ENCODE measurements around the gene ZBED4. TPM values are rescaled to one million over a fixed set of nuclear protein-coding genes. Genes with fewer than 3 reads are reported as not detected.

Gene ZBED4
- total RNA-seq, 1 donor from 2014 or later = 17.3 TPM

DNA sequence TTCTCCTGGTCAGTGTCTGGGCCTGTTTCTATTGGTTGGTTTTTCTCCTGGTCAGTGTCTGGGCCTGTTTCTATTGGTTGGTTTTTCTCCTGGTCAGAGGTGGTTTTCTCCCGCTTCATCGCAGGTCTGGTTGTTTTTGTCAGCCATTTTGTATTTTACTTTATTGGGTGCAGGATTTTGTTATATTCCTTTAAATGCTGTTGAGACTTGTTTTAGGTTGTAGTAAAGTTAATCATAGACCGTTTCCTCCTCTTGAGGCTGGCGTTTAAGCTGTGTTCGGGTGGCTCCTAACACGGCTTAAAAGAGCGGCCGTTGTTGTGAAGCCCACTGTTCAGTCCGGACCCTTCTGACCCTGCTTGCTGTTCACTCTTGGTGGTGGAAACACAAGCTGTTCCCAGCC, 26.2 kb downstream of the ZBED4 start:
- no peaks in the 10 kb centered on the region for H3K9me3 Mint-ChIP-seq
- no peak overlapping the region for H3K27ac Mint-ChIP-seq
- ATAC-seq (ENCODE audit: low read depth) = no peak
- intact Hi-C loops (cut with micrococcal nuclease) = no loop called here
- TF ChIP-seq, protein P1, sequence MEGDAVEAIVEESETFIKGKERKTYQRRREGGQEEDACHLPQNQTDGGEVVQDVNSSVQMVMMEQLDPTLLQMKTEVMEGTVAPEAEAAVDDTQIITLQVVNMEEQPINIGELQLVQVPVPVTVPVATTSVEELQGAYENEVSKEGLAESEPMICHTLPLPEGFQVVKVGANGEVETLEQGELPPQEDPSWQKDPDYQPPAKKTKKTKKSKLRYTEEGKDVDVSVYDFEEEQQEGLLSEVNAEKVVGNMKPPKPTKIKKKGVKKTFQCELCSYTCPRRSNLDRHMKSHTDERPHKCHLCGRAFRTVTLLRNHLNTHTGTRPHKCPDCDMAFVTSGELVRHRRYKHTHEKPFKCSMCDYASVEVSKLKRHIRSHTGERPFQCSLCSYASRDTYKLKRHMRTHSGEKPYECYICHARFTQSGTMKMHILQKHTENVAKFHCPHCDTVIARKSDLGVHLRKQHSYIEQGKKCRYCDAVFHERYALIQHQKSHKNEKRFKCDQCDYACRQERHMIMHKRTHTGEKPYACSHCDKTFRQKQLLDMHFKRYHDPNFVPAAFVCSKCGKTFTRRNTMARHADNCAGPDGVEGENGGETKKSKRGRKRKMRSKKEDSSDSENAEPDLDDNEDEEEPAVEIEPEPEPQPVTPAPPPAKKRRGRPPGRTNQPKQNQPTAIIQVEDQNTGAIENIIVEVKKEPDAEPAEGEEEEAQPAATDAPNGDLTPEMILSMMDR (IDR thresholded peaks at IDR 0.05) = no peak
- H3K36me3 Mint-ChIP-seq (ENCODE audit: low read depth) = peaks cover 32% of the 10 kb centered on the region
- POLR2A ChIA-PET = no interaction called here
- peaks cover 16% of the 10 kb centered on the region for H3K4me1 Mint-ChIP-seq
- H3K4me3 Mint-ChIP-seq = no peak overlapping the region
- no peaks in the 10 kb centered on the region for H3K27me3 Mint-ChIP-seq
- no peak for DNase-seq
- CTCF ChIA-PET = no interaction called here

DNA sequence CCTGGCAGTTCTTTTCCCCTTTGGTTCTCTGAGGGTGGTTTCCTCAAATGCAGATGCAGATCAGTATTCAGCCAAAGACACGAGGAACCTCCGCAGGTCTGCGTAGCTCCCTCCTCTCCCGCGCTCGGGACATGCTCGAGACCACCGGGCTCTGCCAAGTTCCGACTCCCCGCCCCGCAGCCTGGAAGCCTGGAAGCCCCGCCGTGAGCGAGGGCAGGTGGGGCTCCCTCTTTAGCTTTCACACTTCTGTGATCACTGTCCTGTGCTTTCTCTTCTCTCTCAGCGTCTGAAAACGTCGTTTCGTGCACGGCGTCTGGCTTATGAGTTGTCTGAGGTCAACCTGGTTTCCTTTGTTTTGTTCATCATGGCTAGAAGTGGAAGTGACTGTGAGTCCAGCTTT, 26.6 kb downstream of the ZBED4 start:
- H3K27ac Mint-ChIP-seq = no peak overlapping the region
- ATAC-seq (ENCODE audit: low read depth) = no peak
- POLR2A ChIA-PET = no interaction called here
- no peaks in the 10 kb centered on the region for H3K27me3 Mint-ChIP-seq
- no peaks in the 10 kb centered on the region for H3K9me3 Mint-ChIP-seq
- peaks cover 16% of the 10 kb centered on the region for H3K4me1 Mint-ChIP-seq
- intact Hi-C loops (cut with micrococcal nuclease) = no loop called here
- H3K4me3 Mint-ChIP-seq = no peak overlapping the region
- DNase-seq = no peak
- peaks cover 33% of the 10 kb centered on the region for H3K36me3 Mint-ChIP-seq (ENCODE audit: low read depth)
- CTCF ChIA-PET = no interaction called here
- TF ChIP-seq, protein P1 (IDR thresholded peaks at IDR 0.05) = no peak

DNA sequence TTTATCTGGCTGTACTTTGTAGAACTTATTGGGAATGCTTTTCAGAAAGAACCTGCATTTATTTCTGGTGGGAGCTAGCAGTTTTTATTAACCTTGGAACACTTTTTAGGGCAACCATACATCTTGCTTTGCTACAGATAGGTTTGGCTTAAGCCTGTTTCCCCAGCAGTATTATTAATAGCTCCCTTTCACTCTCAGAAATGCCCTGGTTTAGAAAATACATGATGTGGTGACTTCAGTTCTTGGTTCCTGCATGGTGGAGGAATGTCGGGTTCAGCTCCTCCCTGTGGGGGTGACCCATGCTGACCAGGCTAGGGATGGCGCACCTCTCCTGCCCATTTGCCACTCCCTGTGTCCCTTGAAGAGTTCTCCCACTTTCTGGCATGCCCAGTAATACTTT, 28.2 kb downstream of the ZBED4 start:
- H3K27ac Mint-ChIP-seq = no peak overlapping the region
- H3K27me3 Mint-ChIP-seq = no peaks in the 10 kb centered on the region
- no peak for DNase-seq
- TF ChIP-seq, protein P1 (IDR thresholded peaks at IDR 0.05) = no peak
- peaks cover 45% of the 10 kb centered on the region for H3K36me3 Mint-ChIP-seq (ENCODE audit: low read depth)
- H3K9me3 Mint-ChIP-seq = no peaks in the 10 kb centered on the region
- intact Hi-C loops (cut with micrococcal nuclease) = no loop called here
- ATAC-seq (ENCODE audit: low read depth) = no peak
- H3K4me1 Mint-ChIP-seq = peaks cover 16% of the 10 kb centered on the region
- CTCF ChIA-PET = no interaction called here
- no peak overlapping the region for H3K4me3 Mint-ChIP-seq
- POLR2A ChIA-PET = interaction anchor here (0.6 kb wide), 1 partner anchor 145 kb away, joined by 3 read pairs; no protein-coding TSS in a partner anchor

DNA sequence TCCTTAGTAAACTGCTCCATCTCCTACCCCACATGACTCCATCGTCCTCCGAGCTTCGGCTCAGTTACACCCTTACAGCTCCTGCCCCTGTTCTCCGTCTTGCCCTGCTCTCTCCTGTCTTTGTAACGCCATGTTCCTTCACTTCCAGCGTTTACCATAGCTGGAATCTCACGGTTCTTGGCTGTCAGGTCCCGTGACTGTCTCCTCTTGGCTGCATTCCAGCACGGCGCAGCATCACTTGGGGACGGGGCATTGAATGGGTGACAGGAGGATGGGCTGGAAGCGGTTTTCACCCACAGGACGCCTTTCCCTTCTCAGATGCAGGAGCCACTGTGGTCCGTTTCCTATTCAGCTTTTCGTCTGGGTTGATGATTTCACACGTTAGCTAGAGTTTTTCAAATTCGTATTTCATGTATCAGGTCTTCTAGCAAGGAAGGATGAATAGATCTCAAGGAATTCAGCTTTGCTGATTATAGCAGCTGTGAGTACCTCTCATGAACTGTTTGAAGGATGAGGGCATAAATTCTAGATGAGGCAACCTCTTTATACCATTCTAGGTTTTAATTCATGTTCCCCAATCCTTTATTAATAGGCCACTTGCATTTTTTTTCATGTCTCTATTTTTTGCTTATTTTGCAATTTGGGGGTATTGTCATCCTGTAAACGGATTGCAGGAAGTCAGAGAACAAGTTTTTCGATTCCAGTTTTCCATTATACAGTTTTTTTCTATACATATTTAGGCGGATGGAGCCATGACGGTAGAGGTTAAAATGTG, 29.1 kb downstream of the ZBED4 start:
- ChIA-PET CTCF (no interaction called here), POLR2A (no interaction called here)
- H3K36me3 Mint-ChIP-seq (ENCODE audit: low read depth) = peaks cover 50% of the 10 kb centered on the region
- DNase-seq (no peak), ATAC-seq (ENCODE audit: low read depth) (no peak)
- H3K9me3 Mint-ChIP-seq = no peaks in the 10 kb centered on the region
- intact Hi-C loops (cut with micrococcal nuclease) = no loop called here
- TF ChIP-seq, protein P1 (IDR thresholded peaks at IDR 0.05) = no peak
- H3K4me3 Mint-ChIP-seq = no peak overlapping the region
- no peak overlapping the region for H3K27ac Mint-ChIP-seq
- peaks cover 15% of the 10 kb centered on the region for H3K4me1 Mint-ChIP-seq
- no peaks in the 10 kb centered on the region for H3K27me3 Mint-ChIP-seq

DNA sequence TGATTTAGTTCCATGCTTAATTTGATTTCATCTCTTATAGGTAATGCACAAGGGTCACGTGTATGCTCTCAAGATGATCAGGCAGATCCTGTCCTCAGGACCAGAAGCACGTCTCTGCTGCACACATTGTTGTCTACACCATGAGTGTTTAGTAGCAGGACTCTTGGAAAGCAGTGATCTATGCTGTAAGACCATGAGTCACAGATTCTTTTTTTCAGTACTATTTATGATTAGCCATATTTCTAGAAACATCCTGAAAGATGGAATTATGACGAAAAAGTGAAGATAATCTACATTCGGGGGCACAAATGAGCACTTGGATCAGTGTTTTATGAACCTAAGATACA, 29.6 kb downstream of the ZBED4 start:
- Mint-ChIP-seq H3K27me3 (no peaks in the 10 kb centered on the region), H3K4me1 (peaks cover 15% of the 10 kb centered on the region), H3K9me3 (no peaks in the 10 kb centered on the region), H3K36me3 (ENCODE audit: low read depth) (peaks cover 53% of the 10 kb centered on the region), H3K4me3 (no peak overlapping the region), H3K27ac (no peak overlapping the region)
- ChIA-PET CTCF (interaction anchor here (0.6 kb wide), 1 partner anchor 616 kb away, joined by 3 read pairs; no protein-coding TSS in a partner anchor), POLR2A (no interaction called here)
- intact Hi-C loops (cut with micrococcal nuclease) = no loop called here
- TF ChIP-seq, protein P1 (IDR thresholded peaks at IDR 0.05) = no peak
- DNase-seq (no peak), ATAC-seq (ENCODE audit: low read depth) (no peak)
